A204.1 (cell line): ENCODE results near the gene CFAP53.

ENCODE experiments used
- FAIRE-seq: peaks from 2 replicates; lab custom pipeline; 2012; peaks lifted over from hg19 to GRCh38; lab: Jason Lieb, UNC

The CFAP53 gene

DNA sequence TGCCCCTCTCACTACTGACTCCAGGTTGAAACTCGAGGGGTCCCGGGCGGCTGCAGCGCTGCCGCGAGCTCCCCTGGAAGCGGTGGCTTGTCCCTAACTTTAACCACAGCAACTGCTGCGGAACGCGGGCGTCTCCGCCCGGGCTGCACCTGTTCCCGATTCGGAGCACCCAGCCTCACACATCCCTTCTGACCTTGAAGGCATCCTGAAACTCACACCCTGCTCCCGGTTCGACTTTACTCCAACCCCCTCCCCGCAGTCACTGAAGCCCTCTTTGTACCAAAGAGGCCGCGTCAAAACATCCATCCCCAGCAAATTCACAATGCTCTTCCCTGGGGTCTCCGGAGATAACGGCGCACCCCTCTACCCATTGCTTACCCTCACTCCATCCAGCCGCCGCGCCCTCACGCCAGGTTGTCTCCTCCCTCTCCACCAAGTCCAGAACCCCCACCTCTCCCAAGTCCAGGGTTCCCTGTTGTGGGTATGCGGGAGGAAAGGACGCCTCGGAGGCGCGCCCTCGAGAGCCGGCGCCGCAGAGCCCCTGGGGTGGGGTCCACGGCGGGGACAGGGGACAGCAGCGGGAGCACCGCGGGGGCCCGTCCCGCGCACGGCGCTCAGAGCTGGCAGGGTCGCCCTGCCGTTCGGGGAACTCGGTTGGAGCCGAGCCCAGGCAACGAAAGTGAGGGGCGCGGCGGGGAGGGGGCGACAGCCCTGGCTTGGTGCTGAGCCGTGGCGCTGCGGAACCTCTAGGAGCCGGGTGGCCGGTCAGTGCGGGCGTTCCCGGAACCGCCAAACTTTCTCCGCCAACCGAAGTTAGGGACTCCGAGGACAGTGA lies 72.3 kb downstream of the CFAP53 start:
- no peak for FAIRE-seq

DNA sequence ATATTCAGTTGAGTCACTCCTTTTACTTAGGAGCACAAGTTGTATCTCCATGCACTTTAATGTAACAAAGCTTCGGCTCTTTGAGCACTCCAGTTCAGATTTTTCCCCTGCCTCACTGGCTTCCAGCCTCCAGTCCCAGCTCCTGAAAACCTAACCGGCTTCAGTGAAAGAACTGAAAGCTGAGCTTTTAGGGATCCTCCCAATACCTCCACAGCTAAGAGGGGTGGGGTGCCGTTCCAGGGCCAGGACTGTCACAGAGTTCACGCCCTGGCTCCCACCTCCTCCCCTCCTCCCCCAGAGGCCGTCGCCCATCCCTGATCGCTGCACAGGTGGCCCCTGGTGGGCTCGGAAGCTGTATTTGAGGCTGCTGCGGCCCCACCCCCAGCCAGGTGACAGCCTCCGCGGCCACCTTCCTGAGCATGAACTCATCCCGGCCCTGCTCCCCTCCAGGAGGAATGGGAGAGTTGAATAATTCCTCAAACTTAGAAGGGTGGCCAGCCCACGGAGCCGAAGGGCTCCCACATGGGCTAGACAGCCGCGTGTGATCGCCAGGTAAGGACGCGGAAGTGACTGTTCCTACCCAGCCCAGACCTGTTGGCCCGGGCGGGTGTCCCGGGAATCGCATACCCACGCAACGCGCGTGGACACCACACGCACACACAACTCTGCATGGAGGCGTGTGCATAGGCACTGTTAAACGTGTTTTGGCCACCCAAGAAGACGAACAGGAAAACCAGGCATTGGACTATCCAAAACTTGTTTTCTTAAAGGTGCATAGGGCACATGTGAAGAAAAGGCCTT lies 73.1 kb downstream of the CFAP53 start:
- no peak for FAIRE-seq

DNA sequence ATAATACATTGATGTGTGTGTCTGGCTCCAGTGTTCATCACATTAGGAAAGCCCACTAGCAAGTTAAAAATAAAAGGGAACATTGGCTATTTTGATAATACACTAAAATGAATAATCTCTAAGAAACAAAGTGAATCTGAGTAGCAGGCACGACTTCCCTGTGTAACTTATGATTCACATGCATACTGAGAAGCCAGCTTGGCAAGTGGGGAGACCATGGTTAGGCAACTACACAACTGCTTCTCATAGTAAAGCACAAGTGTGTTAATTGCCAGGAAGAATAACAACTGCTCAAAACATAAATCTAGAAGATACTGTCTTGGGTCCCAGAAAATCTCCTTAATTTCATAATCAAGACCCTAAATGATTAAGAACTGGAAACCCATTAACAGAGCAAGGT lies 75.4 kb downstream of the CFAP53 start:
- no peak for FAIRE-seq

DNA sequence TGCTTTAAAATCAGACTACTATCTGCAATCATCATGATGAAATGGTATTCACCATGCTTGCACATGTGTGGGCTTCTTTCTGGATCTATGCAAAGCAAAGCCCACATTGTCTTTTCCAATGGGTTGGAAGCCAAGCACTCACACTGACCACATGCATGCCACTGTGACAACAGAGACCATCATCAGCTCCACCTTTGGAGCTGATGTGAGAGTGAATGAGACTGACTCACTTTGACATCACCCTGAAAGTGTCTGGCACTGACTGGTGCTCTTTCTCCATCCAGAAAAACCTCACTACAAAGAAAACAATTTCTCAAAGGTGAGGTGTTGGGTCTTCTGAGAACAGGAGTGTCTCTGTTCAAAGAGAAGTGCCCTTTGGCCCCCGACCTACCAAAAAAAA lies 76.1 kb downstream of the CFAP53 start:
- FAIRE-seq = no peak

DNA sequence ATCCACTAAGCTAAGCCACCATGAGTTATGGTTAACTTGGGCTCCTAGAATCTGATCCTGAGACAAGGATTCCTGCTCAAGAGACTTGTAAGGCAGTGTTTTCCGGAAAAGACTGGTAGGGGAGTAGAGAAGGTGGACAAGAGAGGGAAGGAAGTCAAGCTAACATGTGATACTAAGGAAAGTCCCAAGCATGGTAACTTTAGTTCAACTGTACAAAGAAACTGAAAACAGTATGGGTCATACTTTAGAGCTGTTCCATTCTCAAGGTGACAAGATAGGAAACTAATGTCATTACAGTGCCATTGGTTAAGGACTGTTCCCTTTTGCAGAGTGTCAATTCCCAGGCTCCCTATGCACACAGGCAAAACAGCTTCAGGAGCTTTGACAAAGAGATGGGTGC lies 77.1 kb downstream of the CFAP53 start:
- no peak for FAIRE-seq

DNA sequence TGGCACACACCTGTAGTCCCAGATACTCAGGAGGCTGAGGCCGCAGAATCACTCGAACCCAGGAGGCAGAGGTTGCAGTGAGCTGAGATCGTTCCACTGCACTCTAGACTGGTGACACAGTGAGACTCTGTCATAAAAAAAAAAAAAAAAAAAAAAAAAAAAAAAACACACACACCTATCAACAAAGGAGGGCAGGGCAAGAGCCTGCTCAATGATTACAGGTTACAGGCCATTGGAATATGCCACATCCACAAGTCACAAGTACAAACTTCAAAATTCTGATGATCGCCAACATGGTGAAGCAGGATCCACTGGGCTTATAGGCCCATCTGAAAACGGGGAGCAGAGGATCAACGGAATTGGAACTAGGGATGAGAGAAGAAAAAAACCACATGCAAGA lies 77.6 kb downstream of the CFAP53 start:
- no peak for FAIRE-seq

DNA sequence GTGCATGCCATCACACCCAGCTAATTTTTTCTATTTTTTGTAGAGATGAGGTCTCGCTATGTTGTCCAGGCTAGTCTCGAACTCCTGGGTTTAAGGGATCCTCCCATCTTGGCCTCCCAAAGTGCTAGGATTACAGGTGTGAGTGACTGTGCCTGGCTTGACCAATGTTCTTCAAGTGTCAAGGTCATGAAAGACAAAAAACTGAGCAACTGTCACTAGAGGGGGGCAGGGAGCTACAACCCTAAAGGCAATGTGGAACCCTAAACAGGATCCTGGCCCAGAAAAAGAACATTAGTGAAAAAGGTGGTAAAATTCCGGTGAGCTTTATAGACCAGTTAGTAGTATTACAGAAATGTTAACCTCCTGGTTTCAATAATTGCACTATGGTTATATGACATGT lies 78.6 kb downstream of the CFAP53 start:
- no peak for FAIRE-seq

DNA sequence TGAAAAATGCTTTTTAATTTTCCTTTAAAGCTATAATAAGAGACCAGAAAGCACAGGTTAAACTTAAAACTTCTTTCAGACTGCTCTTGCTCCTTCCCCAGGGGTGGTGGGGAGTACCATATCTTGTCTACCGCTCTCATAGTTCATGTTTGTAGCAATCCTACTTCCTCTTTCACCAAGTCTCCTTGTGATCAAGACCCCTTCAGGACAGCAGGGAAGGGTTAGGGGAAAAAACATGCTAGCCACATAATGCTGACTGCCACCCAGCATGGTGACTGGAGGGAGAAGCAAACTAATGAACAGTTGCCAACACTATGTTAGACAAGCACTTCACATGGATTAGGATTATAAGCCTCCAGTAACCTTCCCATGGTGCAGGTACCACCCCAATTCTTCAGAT lies 79.9 kb downstream of the CFAP53 start:
- FAIRE-seq = no peak

DNA sequence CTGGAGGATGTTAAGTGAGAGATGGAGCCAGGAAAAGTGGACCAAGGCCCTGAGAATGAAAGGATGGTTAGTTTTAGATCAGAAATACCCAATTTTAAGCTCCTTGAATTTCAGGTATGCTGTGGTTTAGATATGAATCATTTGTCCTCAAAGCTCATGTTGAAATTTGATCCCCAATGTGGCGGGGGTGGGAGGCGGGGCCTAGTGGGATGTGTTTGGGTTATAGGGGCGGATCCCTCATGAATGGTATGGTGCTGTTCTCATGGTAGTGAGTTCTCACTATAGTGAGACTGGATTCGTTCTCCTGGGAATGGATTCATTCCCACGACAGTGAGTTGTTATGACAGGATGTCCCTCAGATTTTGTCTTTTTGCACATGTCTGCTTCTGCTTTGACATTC lies 82.7 kb downstream of the CFAP53 start:
- FAIRE-seq = no peak

DNA sequence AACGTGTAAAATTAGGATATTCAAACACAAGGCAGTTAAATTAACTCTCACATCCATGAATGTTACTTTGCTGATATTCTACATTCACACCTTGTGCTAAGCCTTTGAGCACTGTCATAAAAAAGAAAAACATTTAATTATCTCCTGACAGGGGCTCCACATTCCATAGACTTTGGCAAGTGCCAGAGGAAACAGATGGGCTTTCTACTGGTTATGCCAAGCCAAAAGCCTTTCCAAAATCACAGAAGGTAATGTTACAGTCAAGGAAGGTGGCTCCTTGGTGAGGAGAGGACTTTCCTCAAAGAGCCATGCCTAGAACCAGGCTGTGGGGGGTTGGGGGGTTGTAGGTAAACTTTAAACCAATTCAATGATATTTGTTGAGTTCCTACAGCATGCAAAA lies 83.8 kb downstream of the CFAP53 start:
- FAIRE-seq = no peak

DNA sequence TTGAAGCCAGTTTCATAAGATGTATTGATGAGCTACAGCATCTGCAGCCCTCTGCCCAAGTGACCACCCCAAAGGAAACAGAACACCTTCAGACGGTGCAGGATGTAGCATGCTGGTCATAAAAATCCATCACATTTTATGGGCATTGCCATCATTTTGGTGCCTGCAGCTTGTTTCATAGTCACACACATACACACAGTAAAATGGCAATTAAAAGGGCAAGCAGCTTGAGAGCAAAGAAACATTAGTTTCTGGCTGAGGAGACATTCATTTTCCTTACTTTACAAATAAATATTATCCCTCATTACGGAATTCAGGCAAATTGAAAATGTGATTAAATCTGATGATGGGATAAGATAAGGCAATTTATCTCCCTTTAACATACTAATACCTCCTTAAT lies 84.7 kb downstream of the CFAP53 start:
- no peak for FAIRE-seq

DNA sequence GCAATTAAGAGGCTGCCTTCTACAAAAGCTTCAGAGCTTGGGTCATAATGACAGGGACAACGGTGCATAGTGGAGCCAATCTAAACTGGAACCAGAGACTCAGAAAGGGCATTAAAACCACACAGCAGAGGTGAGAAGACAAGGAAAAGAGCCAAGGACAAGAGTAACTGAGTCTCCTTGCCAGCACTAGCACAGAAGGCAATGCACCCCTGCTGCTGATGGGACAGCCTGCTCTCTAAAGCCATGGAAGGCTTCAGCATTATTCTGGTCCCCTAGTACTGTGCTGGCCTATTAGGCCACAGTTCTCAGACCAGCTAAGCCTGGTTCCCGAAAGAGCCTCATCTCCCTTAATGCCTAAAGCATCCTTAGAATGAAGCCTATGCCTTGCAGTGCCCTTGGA lies 86.8 kb downstream of the CFAP53 start:
- FAIRE-seq = no peak

DNA sequence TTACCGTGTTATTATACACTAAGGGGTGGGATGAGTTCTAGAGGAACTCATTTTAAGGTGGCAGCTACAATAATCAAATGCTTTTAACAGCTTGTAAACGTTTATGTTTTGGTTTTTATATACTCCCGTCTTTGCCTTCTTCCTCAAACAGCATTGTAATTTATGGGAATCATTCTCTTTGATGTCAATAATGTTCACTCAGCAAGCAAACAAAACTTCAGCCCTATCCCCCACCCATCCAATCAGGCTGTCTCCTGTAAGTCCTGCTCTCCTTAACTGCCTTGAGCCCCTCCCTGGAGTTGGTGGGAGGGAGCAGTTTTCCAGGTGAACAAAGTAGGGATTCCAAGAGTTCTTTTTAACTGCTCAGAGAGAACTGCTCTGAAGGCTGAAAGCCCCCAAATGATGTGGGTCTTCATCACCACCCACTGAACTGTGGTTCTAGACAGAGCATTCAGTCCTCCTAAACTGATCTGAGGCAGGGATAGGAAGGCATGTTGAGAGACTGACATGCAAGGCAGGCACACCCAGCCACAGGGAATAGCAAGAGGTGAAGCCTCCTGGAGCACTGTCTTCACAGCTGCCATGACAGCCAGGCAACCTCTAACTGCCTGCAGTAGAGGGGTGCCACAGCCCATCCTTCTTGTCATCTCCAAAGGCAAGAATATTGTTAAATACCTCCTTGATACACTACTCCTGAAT lies 88.9 kb downstream of the CFAP53 start:
- no peak for FAIRE-seq
